HG03025 (cell line): Measurements from ENCODE around the gene PRKCE.

ENCODE experiments used
- ATAC-seq: cut with Tn5 transposase; IDR thresholded peaks from one replicate; pipeline ENCODE4 v1.9.1; 2021; ENCODE audit warnings: mild to moderate bottlenecking, moderate library complexity; ENCODE audit not compliant: unreplicated experiment, low FRiP score

PRKCE gene

DNA sequence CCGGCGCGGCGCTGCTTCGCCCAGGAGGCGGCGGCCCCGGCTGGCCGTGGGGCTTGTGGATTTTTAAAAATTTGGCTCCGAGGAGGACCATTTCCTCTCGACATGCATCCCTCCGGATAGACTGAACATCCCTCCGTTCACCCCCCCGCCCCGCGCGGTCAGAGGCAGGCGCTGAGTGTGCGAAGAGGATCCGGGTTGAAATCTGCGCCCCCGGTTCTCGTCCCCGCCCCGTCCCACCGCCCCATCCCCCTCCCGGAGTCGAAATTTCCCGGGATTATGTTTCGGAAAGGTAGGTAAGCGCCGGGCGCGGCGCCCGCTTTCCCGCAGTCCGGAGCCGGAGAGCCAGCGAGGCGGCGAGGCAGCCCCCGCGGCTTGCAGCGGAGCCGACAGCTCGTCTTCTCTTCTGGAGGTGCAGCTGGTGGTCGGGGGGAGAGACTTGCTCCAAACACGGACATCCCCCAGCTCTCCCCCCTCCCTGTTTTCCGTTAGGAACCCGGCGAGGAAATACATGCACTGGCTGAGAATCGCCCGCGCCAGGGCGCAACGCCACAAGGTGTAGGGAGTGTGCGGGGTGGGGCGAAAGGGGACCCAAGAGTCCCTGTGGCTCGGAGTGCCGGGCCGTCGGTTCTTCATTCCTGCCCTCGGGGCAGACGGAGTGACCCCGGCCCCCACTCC lies at the start of gene PRKCE:
Gene PRKCE (plus strand): TSS at position 261 of the 675 bp plus-strand sequence.
- ATAC-seq = peak; percentile 13

DNA sequence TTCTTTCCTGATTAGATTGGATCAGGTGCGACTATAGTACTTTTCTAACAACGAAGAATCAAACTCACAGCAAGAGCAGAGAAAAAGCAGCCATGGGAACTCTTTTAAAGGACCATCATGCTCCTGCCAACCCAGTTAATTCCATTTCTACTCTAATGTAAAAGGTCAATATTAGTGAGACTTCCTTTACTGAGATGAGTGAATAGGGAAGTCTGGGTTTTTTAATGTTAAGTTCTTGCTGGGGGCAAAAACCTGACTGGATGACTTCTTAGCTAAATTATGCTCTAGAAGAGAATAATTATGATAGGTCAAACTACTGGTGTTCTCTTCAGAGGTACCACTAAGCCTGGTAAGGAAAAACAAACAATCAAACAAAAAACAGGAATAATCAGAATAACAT lies 48.9 kb upstream of the PRKCE start:
- no peak for ATAC-seq

DNA sequence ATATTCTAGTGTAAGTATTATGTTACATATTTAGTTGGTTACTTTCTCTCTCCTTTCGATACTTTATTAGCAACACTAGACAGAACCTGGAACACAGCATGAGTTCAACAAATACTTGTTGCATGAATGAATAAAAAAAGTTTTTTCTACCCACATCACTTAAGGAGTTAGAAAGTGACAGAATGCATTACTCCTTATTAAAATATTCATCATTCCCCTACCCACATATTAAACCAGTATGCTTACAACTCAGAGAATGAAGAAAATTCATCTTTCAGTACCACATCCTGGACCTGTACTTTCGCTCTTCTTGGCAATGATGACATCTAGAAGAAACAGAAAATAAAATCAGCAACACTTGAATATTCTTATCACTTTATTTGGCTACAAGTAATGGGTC lies 46.4 kb upstream of the PRKCE start:
- ATAC-seq = no peak

DNA sequence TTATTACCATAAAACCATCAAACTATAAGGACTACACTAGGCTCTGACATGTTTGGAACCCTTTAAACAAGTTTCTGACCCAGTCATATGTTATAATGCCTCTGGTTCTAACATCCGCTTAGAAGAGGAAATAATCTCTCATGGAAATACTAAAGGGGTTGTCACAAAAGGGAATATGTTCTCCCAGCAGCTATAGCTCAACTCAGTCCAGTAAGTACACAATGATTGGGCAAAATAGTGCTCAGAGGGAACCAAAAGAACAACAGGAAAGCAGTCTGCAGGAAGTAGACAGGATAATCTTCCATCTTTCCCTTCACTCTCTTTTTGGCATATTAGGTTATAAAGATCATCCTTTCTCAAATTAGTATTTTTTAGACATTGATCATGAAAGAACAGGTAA lies 44.7 kb upstream of the PRKCE start:
- ATAC-seq = no peak

DNA sequence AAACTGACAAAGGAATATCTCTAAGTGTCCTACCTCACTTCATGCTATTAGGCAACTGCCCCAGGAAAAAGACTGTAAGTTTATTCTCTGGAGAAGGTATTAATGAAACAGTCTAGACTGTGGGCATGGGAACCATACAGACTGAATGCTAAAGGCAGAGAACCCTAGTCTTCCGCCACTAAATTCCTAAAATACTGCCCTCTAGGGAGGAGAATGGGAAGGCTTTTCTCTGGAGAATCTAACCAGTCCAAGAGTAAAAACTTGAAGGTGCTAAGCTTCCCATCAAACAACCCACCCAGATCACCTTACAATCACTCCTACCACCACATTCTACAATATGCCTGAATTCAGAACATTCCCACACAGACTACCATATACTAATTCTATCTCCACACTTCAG lies 43.8 kb upstream of the PRKCE start:
- no peak for ATAC-seq

DNA sequence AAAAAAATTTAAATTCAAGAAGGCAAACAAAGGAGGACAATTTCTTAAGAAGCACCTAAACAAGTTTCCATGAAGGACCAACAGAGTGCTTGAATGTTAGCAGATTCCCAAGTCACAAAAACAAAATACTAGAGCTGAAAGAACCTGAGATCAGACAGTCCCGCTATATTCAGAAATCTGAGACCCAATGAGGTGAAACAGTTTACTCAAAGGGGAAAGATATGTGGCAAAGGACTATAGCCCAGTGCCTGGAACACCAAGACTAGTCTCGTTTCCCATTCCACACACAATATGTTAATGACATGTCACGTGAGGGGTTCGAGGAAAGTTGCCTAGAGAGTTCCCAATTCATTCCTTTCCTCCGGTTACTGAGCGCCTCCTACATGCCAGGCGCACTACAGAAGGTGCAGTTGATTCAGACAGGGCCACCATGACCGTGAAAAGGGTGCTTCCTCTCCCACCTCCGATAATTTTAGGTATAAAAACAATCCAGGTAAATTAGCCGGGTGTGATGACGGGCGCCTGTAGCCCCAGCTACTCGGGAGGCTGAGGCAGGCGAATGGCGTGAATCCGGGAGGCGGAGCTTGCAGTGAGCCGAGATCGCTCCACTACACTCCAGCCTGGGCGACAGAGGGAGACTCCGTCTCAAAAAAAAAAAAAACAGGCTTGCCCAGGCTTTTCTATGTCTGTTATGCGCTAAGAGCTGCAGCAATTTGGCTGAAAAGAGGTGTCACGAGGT lies 41.0 kb upstream of the PRKCE start:
- ATAC-seq = peak; percentile 50

DNA sequence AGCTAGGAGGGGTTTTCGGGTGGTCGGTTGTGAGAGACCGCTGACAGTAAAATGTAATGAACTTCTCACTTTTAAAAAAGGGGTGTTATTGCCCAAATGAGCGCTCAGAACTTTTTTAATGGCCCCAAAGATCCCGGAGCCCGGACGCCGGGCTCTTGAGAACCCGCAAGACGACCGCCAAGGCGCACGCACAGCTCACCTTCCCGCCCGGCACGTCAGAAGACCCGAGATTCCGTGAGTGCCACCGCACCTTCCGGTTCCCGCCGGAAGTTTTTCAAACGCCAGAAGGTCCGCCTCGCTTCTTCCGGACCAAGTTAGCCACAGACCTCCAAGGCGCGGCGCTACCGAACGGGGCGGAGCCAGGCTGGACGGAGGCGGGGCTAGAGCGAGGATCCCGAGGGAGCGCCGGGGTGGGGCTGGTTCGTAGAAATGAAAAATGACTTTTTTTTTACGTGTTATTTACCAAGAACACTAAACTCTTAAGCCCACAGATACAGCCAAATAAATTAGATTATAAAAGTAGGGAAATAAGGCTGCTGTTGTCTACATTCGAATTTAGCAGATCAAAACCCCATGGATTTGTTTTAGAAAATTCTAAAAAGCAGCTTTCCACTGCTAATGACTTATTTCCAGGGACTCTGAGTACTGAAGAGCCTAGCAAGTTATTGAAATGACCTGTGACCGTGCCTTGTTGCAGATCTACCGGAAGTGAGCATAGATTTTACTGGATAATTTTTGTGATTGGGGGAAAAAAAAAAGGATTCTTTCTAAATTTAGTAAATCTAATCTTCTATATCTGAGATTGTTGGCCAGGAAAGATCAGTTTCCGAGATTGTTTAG lies 40.2 kb upstream of the PRKCE start, which contains the start of gene SRBD1:
Gene SRBD1 (minus strand): TSS at position 248 of the 840 bp plus-strand sequence. CDS start 5,826 bp downstream, outside the sequence.
- peak; percentile 93 for ATAC-seq

DNA sequence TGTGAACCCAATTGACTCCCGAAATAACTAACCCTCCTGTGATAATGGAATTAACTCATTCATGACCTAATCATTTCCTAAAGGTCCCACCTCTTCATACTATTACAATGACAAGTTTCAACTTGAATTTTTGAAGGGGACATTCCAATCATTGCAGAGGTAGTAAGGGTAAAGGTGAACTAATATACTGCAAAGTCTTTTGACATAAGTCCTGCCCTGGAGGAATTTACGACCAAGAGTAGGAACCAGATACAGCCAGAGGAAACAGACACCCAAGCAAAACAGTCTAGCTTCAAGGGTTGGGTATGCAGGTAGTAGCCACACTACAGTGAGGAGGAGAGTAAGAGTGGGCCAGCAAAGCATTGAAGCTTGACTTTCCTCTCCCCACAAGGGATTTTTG lies 39.2 kb upstream of the PRKCE start:
- ATAC-seq = no peak

DNA sequence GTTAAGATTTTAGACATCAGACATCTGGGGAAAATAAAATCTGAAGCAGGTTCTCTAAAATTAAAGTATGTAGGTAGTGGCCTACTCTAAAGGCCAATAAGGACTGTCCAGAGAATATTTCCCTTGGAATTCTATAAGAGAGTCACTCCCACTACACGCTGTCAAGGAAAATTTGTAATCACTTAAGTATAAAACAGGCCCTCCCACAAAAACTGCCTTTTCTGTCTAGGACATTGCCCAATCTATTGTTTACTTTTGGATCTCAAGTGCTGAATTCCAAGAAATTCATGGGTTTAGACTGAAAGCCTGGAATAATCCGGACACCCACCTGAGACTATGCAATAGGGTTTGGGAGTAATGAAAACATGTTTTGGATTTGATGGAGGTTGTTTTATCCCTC lies 38.7 kb upstream of the PRKCE start:
- no peak for ATAC-seq

DNA sequence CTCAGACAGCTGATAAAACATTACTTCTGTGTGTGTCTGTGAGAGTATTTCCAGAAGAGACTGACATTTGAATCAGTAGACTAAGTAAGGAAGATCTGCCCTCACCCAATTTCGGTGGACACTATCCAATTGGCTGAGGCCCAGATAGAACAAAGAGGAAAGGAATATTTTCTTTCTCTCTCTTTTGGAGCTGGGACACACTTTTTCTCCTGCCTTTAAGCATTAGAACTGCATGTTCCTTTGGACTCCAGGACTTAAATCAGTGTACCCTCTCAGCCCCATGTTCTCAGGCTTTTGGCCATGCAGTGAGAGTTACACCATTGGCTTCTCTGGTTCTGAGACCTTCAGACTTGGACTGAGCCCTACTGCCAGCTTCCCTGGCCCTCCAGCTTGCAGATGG lies 37.1 kb upstream of the PRKCE start:
- ATAC-seq = no peak

DNA sequence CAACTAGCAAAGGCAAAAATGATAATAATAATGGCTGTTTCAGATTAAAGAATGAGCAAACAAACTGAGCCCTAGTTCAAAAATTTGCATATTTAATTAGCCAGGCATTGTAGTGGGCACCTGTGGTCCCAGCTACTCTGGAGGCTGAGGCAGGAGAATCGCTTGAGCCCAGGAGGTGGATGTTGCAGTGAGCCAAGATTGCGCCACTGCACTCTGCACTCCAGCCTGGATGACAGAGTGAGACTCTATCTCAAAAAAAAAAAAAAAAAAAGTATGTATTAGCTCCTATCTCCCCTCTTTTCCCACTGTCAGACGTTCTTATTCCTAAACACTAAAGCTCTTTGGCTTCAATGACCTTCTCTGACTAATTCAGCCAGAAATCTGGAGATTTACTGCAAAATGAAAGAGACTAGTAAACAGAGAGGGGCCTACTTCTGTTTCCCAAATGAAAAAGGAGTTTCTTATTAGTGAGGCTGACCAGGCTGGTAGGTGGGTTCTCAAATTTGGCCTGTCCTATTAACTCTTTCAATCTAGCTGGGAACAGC lies 36.5 kb upstream of the PRKCE start:
- ATAC-seq = no peak

DNA sequence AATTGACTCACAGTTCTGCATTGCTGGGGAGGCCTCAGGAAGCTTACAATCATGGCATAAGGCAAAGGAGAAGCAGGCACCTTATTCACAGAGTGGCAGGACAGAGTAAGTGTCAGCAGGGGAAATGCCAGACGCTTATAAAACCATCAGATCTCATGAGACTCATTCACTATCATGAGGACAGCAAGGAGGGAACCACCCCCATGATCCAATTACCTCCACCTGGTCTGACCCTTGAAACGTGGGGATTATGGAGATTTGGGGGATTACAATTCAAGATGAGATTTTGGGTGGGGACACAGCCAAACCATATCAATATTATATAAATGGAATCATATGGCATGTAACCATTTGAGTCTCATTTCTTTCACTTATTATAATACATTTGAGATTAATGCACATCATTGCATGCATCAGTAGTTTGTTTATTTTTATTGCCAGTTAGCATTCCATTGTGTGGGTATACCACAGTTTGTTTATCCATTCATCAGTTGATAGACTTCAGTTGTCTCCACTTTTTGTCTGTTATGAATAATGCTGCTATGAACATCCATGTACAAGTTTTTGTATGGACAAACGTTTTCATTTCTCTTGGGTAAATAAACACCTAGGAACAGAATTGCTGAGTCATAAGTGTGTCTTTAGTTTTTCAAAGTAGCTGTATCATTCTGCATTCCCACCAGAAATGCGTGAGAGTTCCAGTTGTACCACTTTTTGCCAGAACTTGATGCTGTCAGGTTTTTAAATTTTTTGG lies 34.6 kb upstream of the PRKCE start:
- ATAC-seq = no peak

DNA sequence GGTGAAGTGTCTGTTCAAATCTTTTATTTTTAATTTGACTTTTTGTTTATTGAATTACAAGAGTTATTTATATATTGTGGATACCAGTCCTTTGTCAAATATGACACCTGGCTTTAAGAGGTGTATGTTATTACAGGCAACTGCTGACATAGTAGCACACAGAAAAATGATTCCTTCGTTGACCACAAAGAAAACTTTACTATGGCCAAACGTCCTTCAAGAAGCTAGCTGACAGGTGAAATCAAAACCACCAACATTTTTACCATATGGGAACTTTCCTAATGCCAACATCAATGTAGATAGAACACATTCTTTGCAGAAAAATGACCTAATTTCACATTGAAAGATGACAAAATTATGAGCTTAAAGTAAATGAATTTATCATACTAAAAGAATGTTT lies 34.0 kb upstream of the PRKCE start:
- no peak for ATAC-seq

DNA sequence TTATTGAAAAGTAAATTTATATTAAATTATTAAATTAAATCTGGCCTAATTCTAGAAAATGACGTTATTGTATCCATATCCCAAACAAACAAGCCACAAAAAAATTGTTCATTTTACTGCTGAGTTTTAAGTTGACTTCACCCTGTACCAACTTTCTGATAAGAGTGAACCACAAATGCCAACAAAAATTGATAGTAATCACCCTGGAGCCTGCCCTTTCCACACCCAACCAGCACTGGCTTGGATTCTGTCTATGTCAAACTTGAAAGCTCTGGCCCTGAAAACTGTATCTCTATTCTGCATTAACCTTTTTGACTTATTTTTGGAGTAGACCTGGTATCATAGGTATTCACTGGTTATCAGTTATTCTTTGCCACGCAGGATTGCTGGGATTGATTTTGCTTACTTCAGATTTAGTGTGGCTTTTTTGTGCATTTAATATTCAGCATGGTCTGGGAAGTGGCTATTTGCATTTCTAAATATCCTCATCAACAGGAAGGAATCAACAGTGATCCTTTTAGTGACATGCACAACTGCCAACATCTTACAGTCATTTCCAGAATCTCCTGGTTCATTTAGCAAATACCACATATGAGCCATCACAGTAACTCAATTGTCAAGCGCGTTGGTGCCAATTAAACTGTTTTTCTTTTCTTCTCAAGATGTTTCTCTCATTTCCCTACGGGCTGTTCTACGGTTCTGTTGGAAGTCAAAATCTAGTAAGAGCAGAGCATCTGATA lies 29.0 kb upstream of the PRKCE start:
- no peak for ATAC-seq

DNA sequence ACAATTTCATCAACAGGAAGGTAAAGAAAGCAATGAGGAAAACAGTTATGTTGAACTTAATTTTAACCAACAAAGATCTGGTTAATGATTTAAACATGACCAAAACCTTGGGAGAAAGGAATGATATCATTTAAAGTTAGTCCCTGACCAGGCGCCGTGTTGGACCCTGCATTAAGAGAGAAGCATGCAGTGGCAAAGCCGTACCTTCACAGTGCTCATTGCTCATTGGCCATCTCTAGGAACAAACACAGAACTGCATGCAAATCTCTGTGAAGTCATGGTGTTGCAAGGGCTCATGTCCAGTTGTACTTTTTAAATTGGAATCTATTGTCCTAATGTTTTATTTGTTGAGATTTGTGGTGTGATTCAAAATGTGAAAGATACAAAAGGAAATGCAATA lies 28.4 kb upstream of the PRKCE start:
- no peak for ATAC-seq

DNA sequence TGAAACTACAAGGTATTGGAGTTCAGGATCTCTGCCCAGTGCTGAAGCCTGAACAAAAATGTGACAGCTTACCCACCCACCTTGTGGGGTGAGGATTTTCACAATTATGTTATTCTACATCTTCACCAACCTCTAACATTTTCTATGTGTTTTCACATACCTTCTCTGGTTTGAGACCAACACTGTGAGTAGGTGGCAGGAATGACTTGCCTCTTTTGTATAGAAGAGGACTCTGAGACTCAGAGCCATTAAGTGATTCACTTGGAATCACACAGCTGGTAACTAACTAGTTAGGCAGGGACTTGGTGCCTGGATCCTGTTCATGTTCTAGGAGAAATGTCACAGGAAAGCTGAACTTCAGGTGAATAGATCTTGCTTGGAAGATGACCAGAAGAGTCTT lies 25.7 kb upstream of the PRKCE start:
- no peak for ATAC-seq

DNA sequence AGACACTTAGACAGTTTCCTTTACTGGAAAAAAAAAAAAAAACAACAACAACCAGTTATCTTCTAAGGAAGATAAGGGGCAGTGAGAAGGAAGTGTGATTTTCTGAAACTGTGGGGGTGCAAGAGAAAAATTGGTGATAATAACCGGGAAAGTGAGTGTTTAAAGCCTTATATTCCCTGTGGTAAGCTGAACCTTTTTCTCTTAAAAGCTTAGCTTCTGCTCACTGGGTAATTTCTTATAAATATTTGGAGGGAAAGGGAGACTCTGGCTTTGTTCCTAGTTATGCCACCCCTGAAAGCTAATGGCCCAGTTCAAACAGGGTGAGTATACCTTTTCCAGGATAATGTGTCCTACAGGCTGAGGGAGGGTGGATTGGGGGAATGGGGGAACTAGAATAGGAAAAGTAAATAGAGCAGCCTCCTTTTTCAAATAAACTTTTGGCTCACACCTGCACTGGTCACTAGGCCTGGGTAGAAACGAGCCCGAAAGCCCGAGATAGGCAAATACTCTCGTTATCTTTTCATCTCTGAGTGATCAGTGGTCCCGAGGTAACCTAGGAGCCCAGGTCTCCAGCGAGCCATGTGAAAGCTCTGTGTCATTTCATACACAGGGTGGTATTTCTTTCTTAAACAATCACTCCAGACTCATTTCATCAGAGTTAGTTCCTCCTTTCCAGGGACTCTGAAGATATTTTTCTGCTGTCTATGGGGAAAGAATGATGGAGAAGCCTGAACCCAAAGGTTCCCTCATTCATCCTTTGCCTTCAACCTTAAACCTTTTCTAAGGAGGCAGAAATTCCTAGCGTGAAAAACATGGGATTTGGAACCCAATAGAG lies 24.9 kb upstream of the PRKCE start:
- no peak for ATAC-seq

DNA sequence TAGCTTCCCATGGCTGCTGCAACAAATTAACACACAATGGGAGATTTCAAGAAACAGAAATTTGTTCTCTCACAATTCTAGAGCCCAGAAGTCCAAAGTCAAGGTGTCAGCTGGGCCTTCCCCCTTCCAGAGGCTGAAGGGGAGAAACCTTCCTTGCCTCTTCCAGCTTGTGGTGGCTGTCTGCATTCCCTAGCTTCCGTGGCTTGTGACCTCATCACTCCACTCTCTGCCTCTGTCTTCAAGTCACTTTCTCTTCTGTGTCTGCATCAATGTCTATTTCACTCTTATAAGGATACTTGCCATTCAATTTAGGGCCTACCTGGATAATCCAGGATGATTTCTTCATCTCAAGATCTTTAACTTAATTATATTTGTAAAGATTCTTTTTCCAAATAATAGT lies 23.6 kb upstream of the PRKCE start:
- ATAC-seq = no peak

DNA sequence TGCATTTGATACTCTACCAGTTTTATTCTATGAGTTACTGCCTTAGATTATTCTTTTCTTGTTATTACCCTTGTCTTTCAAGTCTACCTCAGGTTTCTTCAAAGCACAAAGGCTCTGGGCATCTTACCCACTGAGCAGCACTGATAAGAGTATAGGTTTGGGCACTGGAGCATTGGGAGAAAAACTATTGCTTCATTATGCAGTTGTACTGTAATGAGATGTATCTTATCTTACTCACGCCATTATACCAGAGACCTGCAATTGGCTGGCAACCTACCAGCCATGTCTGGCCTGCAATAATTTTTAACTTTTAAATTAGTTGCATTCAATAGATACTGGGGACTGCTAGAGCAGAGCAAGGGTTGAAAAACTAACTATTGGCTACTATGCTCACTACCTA lies 21.5 kb upstream of the PRKCE start:
- ATAC-seq = no peak
